Smooth muscle cell (in vitro differentiated cells): ENCODE measurements around the gene CNOT2. TPM values are rescaled to one million over a fixed set of nuclear protein-coding genes. Genes with fewer than 3 reads are reported as not detected.

Source experiments
- DNase-seq: peaks from one replicate; lab custom pipeline; 2025; ENCODE audit not compliant: unreplicated experiment; lab: John Stamatoyannopoulos, UW
- H2AFZ ChIP-seq: fragments of 200-600 bp; sonication (generic); 2 replicates; pipeline ENCODE4 v1.6.0; 2016; ENCODE audit warnings: antibody characterized with exemption, low read depth, mild to moderate bottlenecking
- H3F3A ChIP-seq: fragments of 200-600 bp; sonication (generic); 2 replicates; pipeline ENCODE4 v1.6.0; 2017; ENCODE audit warnings: antibody characterized with exemption, low read depth
- H3K27ac ChIP-seq: fragments of 200-600 bp; sonication (generic); 2 replicates; pipeline ENCODE4 v1.5.1; 2016; ENCODE audit warnings: low read depth, mild to moderate bottlenecking
- H3K27me3 ChIP-seq: fragments of 200-600 bp; sonication (generic); 2 replicates; pipeline ENCODE4 v1.6.1; 2016; ENCODE audit warnings: low read depth, mild to moderate bottlenecking
- H3K36me3 ChIP-seq: fragments of 200-600 bp; sonication (generic); 2 replicates; pipeline ENCODE4 v1.5.1; 2016; ENCODE audit warnings: low read depth
- H3K4me1 ChIP-seq: fragments of 200-600 bp; sonication (generic); 2 replicates; pipeline ENCODE4 v1.5.1; 2016; ENCODE audit warnings: low read depth
- H3K4me2 ChIP-seq: fragments of 200-600 bp; sonication (generic); 2 replicates; pipeline ENCODE4 v1.6.0; 2016; ENCODE audit warnings: mild to moderate bottlenecking
- H3K4me3 ChIP-seq: fragments of 200-600 bp; sonication (generic); 2 replicates; pipeline ENCODE4 v1.5.1; 2016; ENCODE audit warnings: mild to moderate bottlenecking
- H3K79me2 ChIP-seq: fragments of 200-600 bp; sonication (generic); 2 replicates; pipeline ENCODE4 v1.6.0; 2016; ENCODE audit warnings: low read depth, mild to moderate bottlenecking
- H3K9ac ChIP-seq: fragments of 200-600 bp; sonication (generic); 2 replicates; pipeline ENCODE4 v1.6.0; 2016; ENCODE audit warnings: low read depth
- H3K9me3 ChIP-seq: fragments of 200-600 bp; sonication (generic); replicated peaks from 2 replicates; pipeline ENCODE4 v1.5.1; 2016; ENCODE audit warnings: low read depth
- H4K20me1 ChIP-seq: fragments of 200-600 bp; sonication (generic); 2 replicates; pipeline ENCODE4 v1.6.0; 2016; ENCODE audit warnings: low read depth
- WGBS: methylation state at CpG from one replicate; pipeline ENCODE4 v1.1.7; 2016; ENCODE audit warnings: low lambda C conversion rate; 5-methylcytosine and 5-hydroxymethylcytosine counted together
- polyA plus RNA-seq: library from polyadenylated mRNA; unstranded; fragments of >200 nt; fragmentation: Nextera tagmentation; extraction: Ambion mirVana; gene quantifications from 2 replicates; pipeline ENCODE4 v1.2.1, GENCODE V29; 2016
- total RNA-seq: library from RNA; depleted of rRNA; stranded (reverse); fragments of >200 nt; gene quantifications from 2 replicates; pipeline ENCODE4 v1.2.3, GENCODE V29; 2014
- TF ChIP-seq, protein P1 (sequence below): fragments of 200-600 bp; sonication (generic); IDR thresholded peaks from 2 replicates; pipeline ENCODE4 v1.5.1; 2017; ENCODE audit warnings: borderline replicate concordance, mild to moderate bottlenecking, antibody characterized with exemption; ENCODE audit not compliant: insufficient read depth, poor library complexity, severe bottlenecking

CNOT2 gene
- total and polyA plus RNA-seq, 2 experiments from 2014 or later, result 94.5 to 172 TPM

DNA sequence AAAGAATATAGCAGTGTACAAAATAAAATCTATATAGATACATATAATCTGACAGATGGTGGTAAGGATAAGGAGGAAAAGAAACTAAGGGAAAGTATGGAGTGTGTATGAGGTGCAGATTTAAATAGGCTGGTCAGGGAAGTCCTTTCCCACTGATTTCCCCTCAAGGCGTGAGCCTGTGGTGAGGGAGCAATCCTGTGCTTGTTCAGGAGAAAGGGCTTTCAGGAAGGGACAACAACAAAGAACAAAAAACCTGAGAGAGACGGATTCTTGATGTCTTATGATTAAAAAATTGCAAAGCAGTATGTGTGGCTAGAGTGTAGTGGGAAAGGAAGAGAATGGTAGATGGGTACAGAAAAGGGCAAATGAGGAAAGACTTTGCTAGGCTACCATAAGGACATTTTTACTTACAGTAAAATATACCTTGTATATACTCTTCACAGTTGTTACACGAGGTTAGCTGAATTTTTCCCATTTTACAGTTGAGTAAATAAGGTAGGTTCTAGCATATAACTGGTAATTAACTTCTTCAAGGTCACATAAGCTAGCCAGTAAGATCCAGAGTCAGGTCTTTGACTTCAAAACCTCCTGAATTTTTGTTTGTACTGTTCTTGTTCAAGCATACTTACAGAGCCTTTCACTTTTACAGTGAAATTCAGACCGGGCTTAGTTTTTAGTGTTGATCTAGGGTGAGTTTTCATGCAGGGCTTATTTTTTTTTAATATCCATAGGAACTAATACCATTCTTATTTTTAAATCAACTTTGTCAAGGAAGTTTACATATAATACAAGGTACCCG lies 15.6 kb downstream of the CNOT2 start:
- no peaks in the 10 kb centered on the region for H3K36me3 ChIP-seq
- peak overlapping the region; percentile 30 for H3K4me2 ChIP-seq
- peaks cover 100% of the 10 kb centered on the region for H3K79me2 ChIP-seq
- H3F3A ChIP-seq, result peaks cover 5% of the 10 kb centered on the region
- peak overlapping the region; percentile 21 for H3K27ac ChIP-seq
- no peak for DNase-seq
- TF ChIP-seq, protein P1, sequence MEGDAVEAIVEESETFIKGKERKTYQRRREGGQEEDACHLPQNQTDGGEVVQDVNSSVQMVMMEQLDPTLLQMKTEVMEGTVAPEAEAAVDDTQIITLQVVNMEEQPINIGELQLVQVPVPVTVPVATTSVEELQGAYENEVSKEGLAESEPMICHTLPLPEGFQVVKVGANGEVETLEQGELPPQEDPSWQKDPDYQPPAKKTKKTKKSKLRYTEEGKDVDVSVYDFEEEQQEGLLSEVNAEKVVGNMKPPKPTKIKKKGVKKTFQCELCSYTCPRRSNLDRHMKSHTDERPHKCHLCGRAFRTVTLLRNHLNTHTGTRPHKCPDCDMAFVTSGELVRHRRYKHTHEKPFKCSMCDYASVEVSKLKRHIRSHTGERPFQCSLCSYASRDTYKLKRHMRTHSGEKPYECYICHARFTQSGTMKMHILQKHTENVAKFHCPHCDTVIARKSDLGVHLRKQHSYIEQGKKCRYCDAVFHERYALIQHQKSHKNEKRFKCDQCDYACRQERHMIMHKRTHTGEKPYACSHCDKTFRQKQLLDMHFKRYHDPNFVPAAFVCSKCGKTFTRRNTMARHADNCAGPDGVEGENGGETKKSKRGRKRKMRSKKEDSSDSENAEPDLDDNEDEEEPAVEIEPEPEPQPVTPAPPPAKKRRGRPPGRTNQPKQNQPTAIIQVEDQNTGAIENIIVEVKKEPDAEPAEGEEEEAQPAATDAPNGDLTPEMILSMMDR, result no peak
- H3K9ac ChIP-seq, result no peak overlapping the region
- no peaks in the 10 kb centered on the region for H3K27me3 ChIP-seq
- WGBS, result 75% methylated on average over 5 of the region's 5 CpGs
- H3K4me3 ChIP-seq, result no peak overlapping the region
- H3K4me1 ChIP-seq, result peaks cover 19% of the 10 kb centered on the region
- no peak overlapping the region for H2AFZ ChIP-seq
- peaks cover 96% of the 10 kb centered on the region for H4K20me1 ChIP-seq
- H3K9me3 ChIP-seq, result no peaks in the 10 kb centered on the region

DNA sequence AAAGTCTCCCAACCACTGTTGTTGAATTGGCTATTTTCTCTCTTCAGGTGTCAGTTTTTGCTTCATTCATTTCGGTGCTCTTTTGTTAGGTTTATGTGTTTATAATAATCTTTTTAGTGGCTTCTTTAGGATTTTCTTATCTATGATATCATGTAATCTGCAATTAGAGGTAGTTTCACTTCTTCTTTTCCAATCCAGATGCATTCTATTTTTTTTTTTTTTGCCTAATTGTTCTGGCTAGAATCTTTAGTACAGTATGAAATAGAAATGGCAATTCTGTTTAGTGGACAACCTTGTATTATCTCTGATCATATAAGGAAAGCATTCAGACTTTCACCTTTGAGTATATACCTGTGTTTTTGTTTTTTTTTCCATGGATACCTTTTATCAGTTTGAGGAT lies 17.4 kb downstream of the CNOT2 start:
- no peaks in the 10 kb centered on the region for H3K36me3 ChIP-seq
- peaks cover 11% of the 10 kb centered on the region for H3K4me1 ChIP-seq
- no peaks in the 10 kb centered on the region for H3F3A ChIP-seq
- no peak overlapping the region for H3K4me3 ChIP-seq
- no peak for DNase-seq
- no peaks in the 10 kb centered on the region for H3K9me3 ChIP-seq
- no peak overlapping the region for H3K9ac ChIP-seq
- H3K79me2 ChIP-seq, result peaks cover 100% of the 10 kb centered on the region
- no peak overlapping the region for H3K4me2 ChIP-seq
- TF ChIP-seq, protein P1, result no peak
- H4K20me1 ChIP-seq, result peaks cover 98% of the 10 kb centered on the region
- H3K27ac ChIP-seq, result no peak overlapping the region
- H3K27me3 ChIP-seq, result no peaks in the 10 kb centered on the region
- no peak overlapping the region for H2AFZ ChIP-seq
- WGBS, result 92% methylated on average over 1 of the region's 1 CpG

DNA sequence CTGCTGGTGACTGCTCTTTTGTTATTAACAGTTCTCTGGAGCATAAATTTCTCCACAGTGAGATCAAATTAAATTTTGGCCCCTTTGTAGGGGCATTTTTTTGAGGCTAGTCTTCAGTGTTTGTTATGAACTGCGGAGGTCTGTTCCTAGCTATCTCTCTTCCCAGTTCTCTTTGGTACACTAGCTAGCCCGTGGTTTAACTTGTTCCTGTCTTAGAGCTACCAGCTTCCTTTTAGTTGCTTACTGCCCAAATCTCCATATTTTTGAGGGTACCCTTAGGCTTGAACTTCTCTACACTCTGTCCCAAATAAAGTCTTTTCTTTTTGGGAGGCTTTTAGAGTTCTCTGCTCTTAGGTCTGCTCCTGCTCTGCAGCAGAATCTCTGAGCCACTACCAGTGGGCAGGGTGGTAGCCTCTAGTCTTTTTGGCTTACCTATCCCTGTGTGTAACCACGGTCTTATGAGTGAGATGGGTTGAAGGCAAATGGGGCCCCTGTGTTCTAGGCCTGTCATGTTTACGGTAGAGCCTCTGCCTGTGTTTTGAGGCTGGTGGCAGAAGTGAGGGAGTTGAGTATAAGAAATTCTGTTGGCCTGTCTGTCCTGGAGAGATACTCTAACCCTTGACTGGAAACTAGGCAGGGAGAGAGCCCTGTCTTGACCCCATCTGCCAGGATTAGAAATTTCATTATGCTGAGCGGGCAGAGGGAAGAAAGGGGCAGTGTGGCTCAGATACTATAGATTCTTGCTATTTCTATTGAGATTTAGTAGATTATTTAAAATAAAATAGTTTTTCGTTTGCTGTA lies 21.0 kb downstream of the CNOT2 start:
- peaks cover 98% of the 10 kb centered on the region for H4K20me1 ChIP-seq
- H3K4me2 ChIP-seq, result no peak overlapping the region
- 92% methylated on average over 6 of the region's 6 CpGs for WGBS

More for the DNA sequence above, 21.0 kb downstream of the CNOT2 start:
- H3K27me3 ChIP-seq, result no peaks in the 10 kb centered on the region
- no peak for DNase-seq
- no peak overlapping the region for H2AFZ ChIP-seq
- H3K9ac ChIP-seq, result no peak overlapping the region
- peaks cover 6% of the 10 kb centered on the region for H3K4me1 ChIP-seq
- H3K9me3 ChIP-seq, result no peaks in the 10 kb centered on the region
- no peak overlapping the region for H3K4me3 ChIP-seq
- H3K27ac ChIP-seq, result no peak overlapping the region
- peaks cover 100% of the 10 kb centered on the region for H3K79me2 ChIP-seq
- TF ChIP-seq, protein P1, result no peak
- no peaks in the 10 kb centered on the region for H3K36me3 ChIP-seq
- H3F3A ChIP-seq, result peaks cover 13% of the 10 kb centered on the region
